GM12891 (cell line): ENCODE data around the gene FCRLB.

Experiments used
- DNase-seq: peaks from one replicate; pipeline ENCODE4 v3.0.0; 2011; ENCODE audit warnings: low spot score; ENCODE audit not compliant: insufficient read length
- FAIRE-seq: peaks from 2 replicates; lab custom pipeline; 2011; peaks lifted over from hg19 to GRCh38; lab: Jason Lieb, UNC
- PAX5 ChIP-seq: IDR thresholded peaks from 2 replicates; pipeline ENCODE4 v1.6.1; 2011; ENCODE audit warnings: low read length, moderate library complexity, mild to moderate bottlenecking; ENCODE audit not compliant: insufficient read depth, severe bottlenecking
- POLR2A ChIP-seq: IDR thresholded peaks from 2 replicates; pipeline ENCODE4 v1.6.1; 2011; ENCODE audit warnings: low read depth, low read length, control low read depth
- POLR2AphosphoS5 ChIP-seq: IDR thresholded peaks from 2 replicates; pipeline ENCODE4 v1.6.1; 2011; ENCODE audit warnings: low read depth, low read length, control low read depth
- POU2F2 ChIP-seq: IDR thresholded peaks from 2 replicates; pipeline ENCODE4 v1.6.1; 2011; ENCODE audit warnings: low read depth, mild to moderate bottlenecking, control low read depth, low read length, moderate library complexity
- SPI1 ChIP-seq: IDR thresholded peaks from 2 replicates; pipeline ENCODE4 v1.6.1; 2011; ENCODE audit warnings: low read depth, low read length, control low read depth
- TAF1 ChIP-seq: IDR thresholded peaks from 2 replicates; pipeline ENCODE4 v1.6.1; 2011; ENCODE audit warnings: low read depth, low read length, control low read depth

The FCRLB gene

DNA sequence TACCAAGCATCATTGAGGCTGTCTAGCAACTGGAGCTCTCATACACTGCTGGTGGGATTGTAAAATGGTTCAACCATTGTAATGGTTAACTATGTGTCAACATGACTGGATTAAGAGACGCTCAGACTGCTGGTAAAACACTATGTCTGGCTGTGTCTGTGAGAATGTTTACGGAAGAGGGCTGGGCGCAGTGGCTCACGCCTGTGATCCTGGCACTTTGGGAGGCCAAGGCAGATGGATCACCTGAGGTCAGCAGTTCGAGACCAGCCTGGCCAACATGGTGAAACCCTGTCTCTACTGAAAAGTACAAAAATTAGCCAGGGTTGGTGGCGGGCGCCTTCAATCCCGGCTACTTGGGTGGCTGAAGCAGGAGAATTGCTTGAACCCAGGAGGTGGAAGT is 19.1 kb upstream of the FCRLB start:
- no peak for DNase-seq
- FAIRE-seq, result no peak
- no peak for TF ChIP-seq TAF1
- TF ChIP-seq PAX5, result no peak
- TF ChIP-seq POLR2AphosphoS5, result no peak
- TF ChIP-seq SPI1, result no peak
- no peak for TF ChIP-seq POU2F2
- TF ChIP-seq POLR2A, result no peak

GRCh38 chr1:161705537-161705936 is 15.8 kb upstream of the FCRLB start:
- DNase-seq (no peak), FAIRE-seq (no peak)
- TF ChIP-seq POLR2A, result no peak
- no peak for TF ChIP-seq PAX5
- TF ChIP-seq SPI1, result no peak
- no peak for TF ChIP-seq POLR2AphosphoS5
- no peak for TF ChIP-seq TAF1
- TF ChIP-seq POU2F2, result no peak

GRCh38 chr1:161706113-161706481 is 15.2 kb upstream of the FCRLB start:
- DNase-seq (no peak), FAIRE-seq (no peak)
- TF ChIP-seq POLR2A (no peak), TAF1 (no peak), SPI1 (no peak), PAX5 (no peak), POLR2AphosphoS5 (no peak), POU2F2 (no peak)

DNA sequence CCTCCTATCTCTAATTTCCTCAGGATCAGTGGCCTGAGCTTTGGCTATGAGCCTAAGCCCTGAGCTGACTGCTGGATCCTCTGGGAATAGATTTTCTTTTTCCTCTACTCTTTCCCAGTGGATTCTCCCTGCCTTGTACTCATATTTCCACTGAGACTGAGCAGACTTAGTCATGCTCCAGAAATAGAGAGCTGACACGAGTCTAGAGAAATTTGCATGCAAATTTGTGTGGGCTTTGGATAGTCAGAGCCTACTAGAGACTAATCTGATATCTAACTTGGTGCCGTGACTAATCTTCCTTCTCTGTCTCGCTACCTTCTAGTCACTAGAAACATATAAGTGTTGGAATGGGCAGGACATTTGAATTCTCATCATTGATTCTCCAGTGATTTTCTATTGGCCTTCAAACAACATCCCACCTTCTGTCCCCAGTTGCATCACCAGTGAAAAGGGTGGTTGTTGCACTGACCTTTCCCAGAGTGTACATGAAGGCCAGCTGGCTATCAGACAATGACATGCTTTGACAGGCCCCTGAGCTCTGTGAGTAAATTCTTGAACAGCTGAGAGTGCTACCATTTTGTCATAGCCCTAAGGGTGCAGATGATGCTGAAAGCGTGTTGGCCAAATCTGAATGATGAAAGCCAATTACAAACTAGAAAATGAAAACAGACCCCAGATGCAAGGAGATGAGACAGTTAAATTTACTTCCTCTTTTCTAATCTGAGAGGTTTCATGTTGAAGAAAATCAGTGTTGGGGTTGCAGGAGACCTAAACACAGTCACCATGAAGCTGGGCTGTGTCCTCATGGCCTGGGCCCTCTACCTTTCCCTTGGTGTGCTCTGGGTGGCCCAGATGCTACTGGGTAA is 14.6 kb upstream of the FCRLB start, which contains the start of gene FCRLA:
Gene FCRLA, plus strand, starts transcription at position 748 of the 866 bp plus-strand sequence. Its CDS starts 36 bp downstream, at position 784.
- FAIRE-seq (peak; percentile 98), DNase-seq (no peak)
- TF ChIP-seq POU2F2 (peak; percentile 89), POLR2AphosphoS5 (peak; percentile 92), POLR2A (peak; percentile 95), PAX5 (no peak), TAF1 (peak; percentile 79), SPI1 (no peak)

- DNase-seq, result no peak
- no peak for FAIRE-seq
- TF ChIP-seq SPI1 (peak; percentile 62), POLR2AphosphoS5 (no peak)
Measured at GRCh38 chr1:161707503-161707902, 13.8 kb upstream of the FCRLB start.

GRCh38 chr1:161709373-161709772 is 12.0 kb upstream of the FCRLB start:
- DNase-seq, result no peak
- FAIRE-seq, result peak; percentile 73
- TF ChIP-seq SPI1 (peak; percentile 37; the same call in 1 of the 2 replicates), TAF1 (no peak), POLR2A (no peak), PAX5 (no peak), POU2F2 (no peak), POLR2AphosphoS5 (no peak)

GRCh38 chr1:161710560-161710959 is 10.8 kb upstream of the FCRLB start:
- TF ChIP-seq POLR2A, result no peak
- no peak for TF ChIP-seq TAF1
- no peak for TF ChIP-seq POLR2AphosphoS5
- TF ChIP-seq SPI1, result no peak
- FAIRE-seq, result peak; percentile 13
- DNase-seq, result no peak

- FAIRE-seq (peak; percentile 73), DNase-seq (no peak)
- TF ChIP-seq TAF1 (no peak; the same call in 1 of the 2 replicates), POLR2A (no peak), SPI1 (peak; percentile 99), PAX5 (peak; percentile 12), POLR2AphosphoS5 (no peak), POU2F2 (no peak)
Measured at GRCh38 chr1:161718559-161719324, 2.6 kb upstream of the FCRLB start.

DNA sequence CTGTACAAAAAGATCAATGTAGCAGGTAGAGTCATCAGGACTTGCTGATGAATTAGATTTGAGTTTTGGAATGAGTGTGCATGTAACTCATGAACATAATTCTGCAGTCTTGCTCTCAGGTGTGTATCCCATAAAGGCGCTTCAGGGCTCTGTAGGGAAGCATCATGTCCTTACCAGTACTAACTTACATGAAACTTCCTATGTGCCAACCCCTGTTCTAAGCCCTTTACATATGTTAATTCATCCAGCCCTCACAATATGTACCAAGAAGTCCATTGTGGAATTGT is 2.1 kb upstream of the FCRLB start:
- no peak for DNase-seq
- TF ChIP-seq TAF1 (no peak), SPI1 (no peak), POLR2AphosphoS5 (no peak), POLR2A (no peak), POU2F2 (no peak), PAX5 (no peak)
- FAIRE-seq, result no peak
